GM18502 (cell line): ENCODE results near the gene SHANK1.
"Not testable (repeated sequence)": the region's sequence is repeated elsewhere in the genome, so short reads cannot be mapped to it uniquely, and the experiment has no call there.

Experiments
- ATAC-seq: cut with Tn5 transposase; IDR thresholded peaks from one replicate; pipeline ENCODE4 v1.9.1; 2021; ENCODE audit warnings: mild to moderate bottlenecking; ENCODE audit not compliant: unreplicated experiment, poor library complexity

Gene SHANK1

DNA sequence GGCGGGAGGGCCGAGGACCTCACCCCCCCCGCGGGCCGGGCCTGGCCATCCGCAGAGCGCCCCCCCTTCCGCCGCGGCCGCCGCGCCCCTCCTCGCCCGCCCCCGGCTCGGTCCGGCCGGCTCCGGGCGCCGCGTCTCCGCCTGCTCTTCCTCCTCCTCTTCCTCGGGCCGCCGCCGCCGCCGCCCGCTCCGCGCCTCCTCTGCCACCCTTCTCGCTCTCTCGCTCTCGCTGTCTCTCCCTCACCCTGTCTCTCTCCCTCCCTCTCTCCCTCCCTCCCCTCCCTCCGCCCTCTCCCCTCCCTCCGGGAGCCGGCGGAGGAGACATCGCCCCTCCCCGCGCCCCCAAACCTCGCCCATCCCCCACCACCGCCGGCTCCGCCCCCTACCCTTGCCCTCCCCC lies at the start of gene SHANK1:
TSS of gene SHANK1 (minus strand) at position 237 of the 400 bp plus-strand sequence. CDS start 2,883 bp downstream, outside the sequence.
- ATAC-seq = no peak

GRCh38 chr19:50768277-50768676 lies 48.7 kb upstream of the SHANK1 start:
- ATAC-seq = no peak

- ATAC-seq = not testable (repeated sequence)
Measured at GRCh38 chr19:50767263-50767662, 47.7 kb upstream of the SHANK1 start.

- ATAC-seq = not testable (repeated sequence)
Measured at GRCh38 chr19:50766746-50767145, 47.1 kb upstream of the SHANK1 start.

DNA sequence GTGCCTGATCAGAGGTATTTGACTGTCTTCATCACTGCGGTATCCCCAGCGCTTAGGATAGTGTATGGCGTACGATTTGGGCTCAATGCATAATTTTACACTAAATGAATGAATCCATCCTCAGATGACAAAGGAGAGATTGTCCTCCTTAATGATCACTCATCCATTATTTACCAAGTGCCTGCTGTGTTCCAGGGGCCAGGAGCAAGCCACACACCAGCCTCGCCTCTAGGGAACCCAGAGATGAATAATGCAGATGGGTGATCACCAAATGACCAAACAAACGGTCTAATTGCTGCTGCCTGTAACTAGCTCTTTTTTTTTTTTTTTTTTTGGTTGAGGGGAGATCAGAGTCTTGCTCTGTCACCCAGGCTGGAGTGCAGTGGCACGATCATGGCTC lies 44.8 kb upstream of the SHANK1 start:
- ATAC-seq = no peak

- ATAC-seq = not testable (repeated sequence)
Measured at GRCh38 chr19:50763521-50763920, 43.9 kb upstream of the SHANK1 start.

GRCh38 chr19:50761501-50761900 lies 41.9 kb upstream of the SHANK1 start:
- ATAC-seq = not testable (repeated sequence)

DNA sequence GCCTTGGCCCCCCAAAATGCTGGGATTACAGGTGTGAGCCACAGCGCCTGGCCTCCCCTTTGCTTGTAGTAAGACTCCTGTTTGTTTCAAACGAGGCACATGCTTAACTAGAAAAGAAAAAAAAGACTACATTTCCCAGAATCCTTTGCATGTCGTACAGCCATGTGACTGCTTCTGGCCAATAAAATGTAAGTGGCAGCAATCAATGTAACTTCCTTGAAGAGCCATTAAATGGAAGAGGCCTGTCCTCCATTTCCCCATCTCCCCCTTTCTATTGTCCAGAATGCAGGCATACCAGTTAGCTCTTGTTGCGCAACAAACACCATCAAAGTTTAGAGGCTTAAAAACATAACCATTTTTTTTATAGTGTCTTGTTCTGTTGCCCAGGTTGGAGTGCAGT lies 40.3 kb upstream of the SHANK1 start:
- ATAC-seq = no peak

DNA sequence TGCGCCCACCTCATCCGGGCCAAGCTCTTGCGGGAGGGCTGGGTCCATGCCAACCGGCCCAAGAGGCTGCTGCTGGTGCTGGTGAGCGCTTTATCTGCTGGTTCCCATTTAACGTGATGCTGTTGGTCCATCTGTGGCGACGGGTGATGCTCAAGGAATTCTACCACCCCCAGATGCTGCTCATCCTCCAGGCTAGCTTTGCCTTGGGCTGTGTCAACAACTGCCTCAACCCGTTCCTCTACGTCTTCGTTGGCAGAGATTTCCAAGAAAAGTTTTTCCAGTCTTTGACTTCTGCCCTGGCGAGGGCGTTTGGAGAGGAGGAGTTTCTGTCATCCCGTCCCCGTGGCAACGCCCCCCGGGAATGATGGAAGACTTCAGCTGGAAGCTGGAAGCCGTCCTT lies 39.5 kb upstream of the SHANK1 start:
- ATAC-seq = not testable (repeated sequence)

- not testable (repeated sequence) for ATAC-seq
Measured at GRCh38 chr19:50757624-50758023, 38.0 kb upstream of the SHANK1 start.

- ATAC-seq = not testable (repeated sequence)
Measured at GRCh38 chr19:50756244-50756643, 36.6 kb upstream of the SHANK1 start.

- no peak for ATAC-seq
Measured at GRCh38 chr19:50753879-50754278, 34.3 kb upstream of the SHANK1 start.

DNA sequence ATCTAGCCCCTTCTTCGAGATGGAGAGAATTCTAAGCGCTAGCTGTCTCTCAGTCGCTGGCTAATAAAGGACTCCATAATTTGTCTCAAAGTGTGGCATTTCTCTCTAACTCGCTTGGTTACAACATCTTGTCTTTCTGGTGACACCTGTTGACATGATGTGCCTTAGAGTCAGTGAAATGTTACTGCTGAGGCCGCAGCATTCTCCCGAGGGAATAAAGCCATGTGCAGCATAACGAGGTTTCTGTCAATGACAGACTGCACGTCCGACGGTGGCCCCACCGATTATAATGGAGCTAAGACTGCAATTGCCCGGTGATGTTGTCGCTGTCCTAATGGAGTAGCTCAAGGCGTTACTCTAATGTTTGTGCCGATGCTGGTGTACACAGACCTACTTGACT lies 30.4 kb upstream of the SHANK1 start:
- no peak for ATAC-seq

- no peak for ATAC-seq
Measured at GRCh38 chr19:50749490-50749889, 29.9 kb upstream of the SHANK1 start.

- ATAC-seq = not testable (repeated sequence)
Measured at GRCh38 chr19:50747141-50747540, 27.5 kb upstream of the SHANK1 start.

DNA sequence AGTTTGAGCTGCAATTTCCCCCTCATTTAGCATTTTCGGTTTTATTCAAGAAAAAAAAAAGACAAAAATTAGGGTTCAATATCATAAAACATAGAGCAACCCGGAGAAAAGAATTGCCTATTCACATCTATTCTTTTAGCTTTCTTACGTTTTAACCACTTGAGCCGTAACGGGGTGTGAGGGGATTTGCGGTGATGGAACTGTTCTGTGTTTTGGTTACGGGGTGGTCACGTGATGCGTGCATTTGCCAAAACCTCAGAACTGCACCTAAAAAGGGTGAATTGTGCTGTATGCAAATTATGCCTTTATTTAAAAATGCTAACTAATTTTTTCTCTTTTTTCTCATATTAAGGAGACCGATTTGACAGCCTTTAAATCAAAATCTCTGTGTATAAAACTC lies 25.6 kb upstream of the SHANK1 start:
- no peak for ATAC-seq

- no peak for ATAC-seq
Measured at GRCh38 chr19:50743537-50743936, 23.9 kb upstream of the SHANK1 start.

GRCh38 chr19:50741179-50741933 lies 21.8 kb upstream of the SHANK1 start:
- ATAC-seq = no peak

GRCh38 chr19:50739914-50740426 lies 20.4 kb upstream of the SHANK1 start:
- ATAC-seq = no peak

- ATAC-seq = no peak
Measured at GRCh38 chr19:50739132-50739913, 19.7 kb upstream of the SHANK1 start.

DNA sequence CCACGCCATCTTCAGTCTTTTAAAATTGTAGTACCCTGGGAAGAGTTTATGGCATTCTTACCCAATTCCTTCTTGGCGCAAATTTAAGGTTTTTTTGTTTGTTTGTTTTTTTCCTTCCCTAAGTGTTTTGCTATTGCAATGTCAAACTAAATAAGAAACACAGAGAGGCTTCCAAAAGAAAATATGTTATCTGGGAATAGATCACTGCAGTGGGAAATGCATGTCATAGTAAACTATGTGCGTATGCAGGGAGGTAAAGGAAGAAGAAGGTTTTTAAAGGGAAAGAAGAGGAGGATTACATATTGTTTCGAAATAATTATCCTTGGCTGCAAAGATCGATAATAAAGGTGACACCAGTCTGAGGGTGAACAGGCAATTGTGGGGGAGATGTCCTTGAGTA lies 16.7 kb upstream of the SHANK1 start:
- no peak for ATAC-seq
